Right atrium auricular region (tissue), 2 donors: ENCODE results near the gene TSPAN4. TPM values are rescaled to one million over a fixed set of nuclear protein-coding genes. Genes with fewer than 3 reads are reported as not detected.

ENCODE experiments used
- DNase-seq: peaks from one replicate; pipeline ENCODE4 v3.0.0-alpha.2; 2019; ENCODE audit warnings: low spot score
- H3K27ac ChIP-seq, 2 donors: fragments of 200-600 bp; sonication (generic); 1 replicate in 1 of 2; 2 replicates in 1 of 2; pipeline ENCODE4 v1.5.1; 2016 to 2019
- H3K27me3 ChIP-seq, 2 donors: fragments of 200-600 bp; sonication (generic); one replicate each; pipeline versions ENCODE4 v1.5.1 to v1.6.0; 2017 to 2019
- H3K36me3 ChIP-seq: fragments of 200-600 bp; sonication (generic); one replicate; pipeline ENCODE4 v1.5.1; 2016
- H3K4me1 ChIP-seq, 2 donors: fragments of 200-600 bp; sonication (generic); one replicate each; pipeline versions ENCODE4 v1.5.1 to v1.6.0; 2017 to 2019
- H3K4me3 ChIP-seq, 2 donors: fragments of 200-600 bp; sonication (generic); 1 replicate in 1 of 2; 2 replicates in 1 of 2; pipeline ENCODE4 v1.5.1; 2017 to 2019; ENCODE audit warnings: mild to moderate bottlenecking in 1 of 2, moderate library complexity in 1 of 2
- H3K9me3 ChIP-seq, 2 donors: fragments of 200-600 bp; sonication (generic); one replicate each; pipeline ENCODE4 v1.5.1; 2019
- CTCF ChIP-seq, 2 donors: fragments of 200-600 bp; sonication (generic); IDR thresholded peaks; one replicate each; pipeline ENCODE4 v1.5.1; 2019; ENCODE audit warnings: antibody characterized with exemption in 2 of 2
- total RNA-seq, 2 donors: library from RNA; depleted of rRNA; stranded (reverse); fragments of >200 nt; gene quantifications; one replicate each; pipeline ENCODE4 v1.1.0, GENCODE V29; 2016

The TSPAN4 gene
- total RNA-seq, 2 donors from 2014 or later = 37.2 to 81.0 TPM

GRCh38 chr11:865462-866430 lies 23.1 kb downstream of the TSPAN4 start:
- peaks cover 0 to 20% of the 10 kb centered on the region in 2 donors for H3K4me1 ChIP-seq
- DNase-seq = no peak
- no peak for TF ChIP-seq CTCF (IDR thresholded peaks at IDR 0.05)
- H3K27me3 ChIP-seq = no peaks in the 10 kb centered on the region
- no peak overlapping the region for H3K27ac ChIP-seq
- no peak overlapping the region for H3K4me3 ChIP-seq
- H3K9me3 ChIP-seq = no peaks in the 10 kb centered on the region
- peaks cover 35% of the 10 kb centered on the region for H3K36me3 ChIP-seq

- H3K9me3 ChIP-seq = no peaks in the 10 kb centered on the region
- peaks cover 35% of the 10 kb centered on the region for H3K36me3 ChIP-seq
- no peak overlapping the region for H3K4me3 ChIP-seq
- H3K27me3 ChIP-seq = no peaks in the 10 kb centered on the region
- no peak for DNase-seq
- peaks cover 0 to 15% of the 10 kb centered on the region in 2 donors for H3K4me1 ChIP-seq
- no peak overlapping the region for H3K27ac ChIP-seq
- TF ChIP-seq CTCF (IDR thresholded peaks at IDR 0.05) = no peak
Measured at GRCh38 chr11:866481-866880, 23.8 kb downstream of the TSPAN4 start.

- H3K36me3 ChIP-seq = peaks cover 35% of the 10 kb centered on the region
Measured at GRCh38 chr11:867856-868358, 25.3 kb downstream of the TSPAN4 start.

DNA sequence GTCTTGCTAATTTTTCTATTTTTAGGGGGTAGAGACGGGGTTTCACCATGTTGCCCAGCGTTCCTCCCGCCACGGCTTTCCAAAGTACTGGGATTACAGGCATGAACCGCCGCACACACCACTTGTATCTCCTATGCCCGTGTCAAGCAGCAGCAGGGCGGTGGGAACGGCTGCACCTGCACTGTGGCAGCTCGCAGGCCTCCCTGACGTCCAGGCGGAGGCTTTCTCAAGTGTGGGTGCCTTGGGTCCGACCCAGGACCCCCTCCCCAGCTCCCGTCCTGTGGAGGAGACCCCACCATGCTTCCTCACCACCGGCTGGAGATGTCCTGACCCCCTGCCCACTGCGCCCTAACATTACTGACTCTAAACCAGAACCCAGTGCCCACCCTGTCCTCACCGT lies 25.7 kb downstream of the TSPAN4 start:
- Histone ChIP-seq H3K27ac (no peak overlapping the region), H3K4me1 (no peaks in the 10 kb centered on the region), H3K36me3 (peaks cover 35% of the 10 kb centered on the region), H3K4me3 (no peak overlapping the region), H3K27me3 (no peaks in the 10 kb centered on the region), H3K9me3 (no peaks in the 10 kb centered on the region)
- DNase-seq = no peak
- TF ChIP-seq CTCF (IDR thresholded peaks at IDR 0.05) = no peak

More at GRCh38 chr11:867856-868358, 25.3 kb downstream of the TSPAN4 start:
- DNase-seq = no peak
- H3K4me1 ChIP-seq = peaks cover 0 to 1% of the 10 kb centered on the region in 2 donors
- no peak for TF ChIP-seq CTCF (IDR thresholded peaks at IDR 0.05)
- no peaks in the 10 kb centered on the region for H3K9me3 ChIP-seq
- H3K27me3 ChIP-seq = no peaks in the 10 kb centered on the region
- no peak overlapping the region for H3K27ac ChIP-seq
- no peak overlapping the region for H3K4me3 ChIP-seq

DNA sequence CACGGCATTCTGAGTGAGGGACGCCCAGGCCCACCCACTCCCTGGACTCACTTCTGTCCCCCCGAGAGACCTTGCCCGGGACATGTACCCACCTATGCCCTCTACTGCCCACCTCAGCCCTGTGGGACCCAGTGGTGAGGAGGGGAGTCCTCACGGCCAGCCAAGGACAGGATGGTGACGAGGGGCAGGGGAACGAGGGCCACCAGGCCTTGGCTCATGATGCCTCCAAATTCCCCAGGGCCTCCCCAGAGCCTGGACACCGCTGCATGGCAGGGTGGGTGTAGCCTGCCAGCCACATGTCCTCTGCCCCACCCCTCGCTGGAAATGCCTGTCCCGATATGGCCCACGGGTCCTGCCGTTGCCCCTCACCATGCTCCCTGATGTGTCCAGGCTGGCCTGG lies 26.1 kb downstream of the TSPAN4 start:
- Histone ChIP-seq H3K9me3 (no peaks in the 10 kb centered on the region), H3K4me1 (no peaks in the 10 kb centered on the region), H3K36me3 (peaks cover 34% of the 10 kb centered on the region), H3K4me3 (no peak overlapping the region), H3K27ac (no peak overlapping the region), H3K27me3 (no peaks in the 10 kb centered on the region)
- TF ChIP-seq CTCF (IDR thresholded peaks at IDR 0.05) = no peak
- DNase-seq = no peak
